ENCODE measurements around the gene MYPOP. TPM values are rescaled to one million over a fixed set of nuclear protein-coding genes. Genes with fewer than 3 reads are reported as not detected.
"Not testable (repeated sequence)": the region's sequence is repeated elsewhere in the genome, so short reads cannot be mapped to it uniquely, and the experiment has no call there.

Gene MYPOP
- total RNA-seq, 2 donors from 2014 or later, result 8.7 to 9.1 TPM

- no peaks in the 10 kb centered on the region for H3K27me3 ChIP-seq (replicated peaks; ENCODE audit: insufficient read depth)
- 93% methylated on average over 7 of the region's 7 CpGs for WGBS
Measured at GRCh38 chr19:45899253-45899652, 3.2 kb downstream of the MYPOP start.

GRCh38 chr19:45897261-45897812 lies 5.1 kb downstream of the MYPOP start:
- intact Hi-C loops (cut with DNase I), result no loop called here
- Histone ChIP-seq H3K27me3 (replicated peaks; ENCODE audit: insufficient read depth) (no peaks in the 10 kb centered on the region), H3K9me3 (no peaks in the 10 kb centered on the region), H3K27ac (no peak overlapping the region), H3K4me1 (replicated peaks) (no peaks in the 10 kb centered on the region), H3K36me3 (no peaks in the 10 kb centered on the region), H3K4me3 (no peak overlapping the region)
- WGBS, result 94% methylated on average over 8 of the region's 8 CpGs
- TF ChIP-seq CTCF (IDR thresholded peaks at IDR 0.05), result no peak
- TF ChIP-seq POLR2AphosphoS5 (IDR thresholded peaks at IDR 0.05), result no peak
- no peak for TF ChIP-seq POLR2A (IDR thresholded peaks at IDR 0.05)
- DNase-seq (ENCODE audit: low spot score), result no peak

More at GRCh38 chr19:45899253-45899652, 3.2 kb downstream of the MYPOP start:
- Histone ChIP-seq H3K36me3 (no peaks in the 10 kb centered on the region), H3K9me3 (no peaks in the 10 kb centered on the region), H3K27ac (no peak overlapping the region), H3K4me1 (replicated peaks) (no peaks in the 10 kb centered on the region), H3K4me3 (no peak overlapping the region)
- TF ChIP-seq POLR2A (IDR thresholded peaks at IDR 0.05) (no peak), CTCF (IDR thresholded peaks at IDR 0.05) (no peak), POLR2AphosphoS5 (IDR thresholded peaks at IDR 0.05) (no peak)
- intact Hi-C loops (cut with DNase I), result no loop called here
- DNase-seq (ENCODE audit: low spot score), result no peak

GRCh38 chr19:45895983-45896599 lies 6.3 kb downstream of the MYPOP start:
- H3K27ac ChIP-seq; H3K36me3 ChIP-seq; H3K4me3 ChIP-seq; DNase-seq (ENCODE audit: low spot score); H3K27me3 ChIP-seq (replicated peaks; ENCODE audit: insufficient read depth); H3K9me3 ChIP-seq; H3K4me1 ChIP-seq (replicated peaks); intact Hi-C loops (cut with DNase I): not testable (repeated sequence)
- 81% methylated on average over 12 of the region's 12 CpGs for WGBS

- no peak for TF ChIP-seq CTCF (IDR thresholded peaks at IDR 0.05)
- TF ChIP-seq POLR2A (IDR thresholded peaks at IDR 0.05), result no peak
- TF ChIP-seq POLR2AphosphoS5 (IDR thresholded peaks at IDR 0.05), result no peak
- Histone ChIP-seq H3K9me3 (no peaks in the 10 kb centered on the region), H3K4me3 (no peak overlapping the region), H3K36me3 (no peaks in the 10 kb centered on the region), H3K27ac (no peak overlapping the region), H3K4me1 (replicated peaks) (no peaks in the 10 kb centered on the region), H3K27me3 (replicated peaks; ENCODE audit: insufficient read depth) (no peaks in the 10 kb centered on the region)
- WGBS, result 30% methylated on average over 9 of the region's 9 CpGs
- DNase-seq (ENCODE audit: low spot score), result no peak
- intact Hi-C loops (cut with DNase I), result no loop called here
Measured at GRCh38 chr19:45895519-45895972, 6.9 kb downstream of the MYPOP start.

- intact Hi-C loops (cut with DNase I), result no loop called here
Measured at GRCh38 chr19:45890877-45891276, 11.5 kb downstream of the MYPOP start.

More at GRCh38 chr19:45890877-45891276, 11.5 kb downstream of the MYPOP start:
- WGBS, result 86% methylated on average over 15 of the region's 17 CpGs
- TF ChIP-seq POLR2AphosphoS5 (IDR thresholded peaks at IDR 0.05), result no peak
- no peak for TF ChIP-seq POLR2A (IDR thresholded peaks at IDR 0.05)
- Histone ChIP-seq H3K27me3 (replicated peaks; ENCODE audit: insufficient read depth) (no peaks in the 10 kb centered on the region), H3K9me3 (no peaks in the 10 kb centered on the region), H3K27ac (no peak overlapping the region), H3K36me3 (no peaks in the 10 kb centered on the region), H3K4me1 (replicated peaks) (no peaks in the 10 kb centered on the region), H3K4me3 (no peak overlapping the region)
- DNase-seq (ENCODE audit: low spot score), result no peak

Measured in prostate gland (tissue), 2 donors.